Fibroblast of lung (primary cell): ENCODE data around the gene SHROOM3. TPM values are rescaled to one million over a fixed set of nuclear protein-coding genes. Genes with fewer than 3 reads are reported as not detected.

Source experiments
- DNase-seq, 2 donors: peaks; one replicate each; pipeline versions ENCODE4 v3.0.0 to v3.0.0-alpha.2; 2010; ENCODE audit warnings: low read depth in 2 of 2
- H2AFZ ChIP-seq: 2 replicates; pipeline ENCODE4 v1.5.1; 2012; ENCODE audit warnings: low read length, control low read depth, inconsistent platforms
- H3K27ac ChIP-seq: 2 replicates; pipeline ENCODE4 v1.5.1; 2011; ENCODE audit warnings: low read length, control low read depth; ENCODE audit not compliant: insufficient read depth
- H3K27me3 ChIP-seq: 2 replicates; pipeline ENCODE4 v1.5.1; 2011; ENCODE audit warnings: mild to moderate bottlenecking, low read length; ENCODE audit not compliant: control insufficient read depth, insufficient read depth
- H3K36me3 ChIP-seq: 2 replicates; pipeline ENCODE4 v1.5.1; 2011; ENCODE audit warnings: low read length; ENCODE audit not compliant: control insufficient read depth, insufficient read depth
- H3K4me1 ChIP-seq: 2 replicates; pipeline ENCODE4 v1.5.1; 2011; ENCODE audit warnings: low read length; ENCODE audit not compliant: control insufficient read depth, insufficient read depth; ENCODE audit errors: extremely low read depth
- H3K4me2 ChIP-seq: 2 replicates; pipeline ENCODE4 v1.5.1; 2011; ENCODE audit warnings: low read length, control low read depth; ENCODE audit not compliant: insufficient read depth; ENCODE audit errors: extremely low read depth
- H3K4me3 ChIP-seq, 4 experiments: fragments of 200-600 bp in 1 of 4; sonication (generic) in 1 of 4; replicated peaks in 1 of 4; 2 replicates each; pipeline ENCODE4 v1.5.1; 2011 to 2016; ENCODE audit warnings: low read length in 4 of 4, low read depth in 3 of 4, mild to moderate bottlenecking in 3 of 4, control low read depth in 2 of 4, inconsistent platforms in 1 of 4, mixed read lengths in 1 of 4; ENCODE audit not compliant: insufficient read depth in 1 of 4; ENCODE audit errors: control extremely low read depth in 1 of 4
- H3K79me2 ChIP-seq: 2 replicates; pipeline ENCODE4 v1.5.1; 2012; ENCODE audit warnings: mild to moderate bottlenecking, low read length, inconsistent platforms; ENCODE audit not compliant: control insufficient read depth, insufficient read depth
- H3K9ac ChIP-seq: 2 replicates; pipeline ENCODE4 v1.5.1; 2011; ENCODE audit warnings: mild to moderate bottlenecking, low read length, control low read depth; ENCODE audit not compliant: insufficient read depth
- H3K9me3 ChIP-seq: 2 replicates; pipeline ENCODE4 v1.5.1; 2012; ENCODE audit warnings: low read depth, low read length; ENCODE audit not compliant: control insufficient read depth, insufficient read depth
- H4K20me1 ChIP-seq: 2 replicates; pipeline ENCODE4 v1.5.1; 2011; ENCODE audit warnings: low read length; ENCODE audit not compliant: control insufficient read depth, insufficient read depth; ENCODE audit errors: extremely low read depth
- EZH2 ChIP-seq: IDR thresholded peaks from 2 replicates; pipeline ENCODE4 v1.5.1; 2012; ENCODE audit warnings: low read length, control low read depth, mild to moderate bottlenecking; ENCODE audit errors: missing control alignments
- polyA plus RNA-seq, 2 donors: library from polyadenylated mRNA; depleted of rRNA in 1 of 2; stranded (reverse) in 1 of 2; unstranded in 1 of 2; fragments of >200 nt; gene quantifications; 2 replicates each; pipeline ENCODE4 v1.2.1, GENCODE V29; 2011 to 2012; ENCODE audit warnings: missing spikeins in 1 of 2
- total RNA-seq: library from RNA; depleted of rRNA; stranded (reverse); fragments of >200 nt; gene quantifications from 2 replicates; pipeline ENCODE4 v1.2.1, GENCODE V29; 2014
- TF ChIP-seq, protein P1 (sequence below), 2 donors: IDR thresholded peaks in 1 of 2; conservative IDR thresholded peaks in 1 of 2; 1 replicate in 1 of 2; 2 replicates in 1 of 2; pipeline ENCODE4 v1.5.1; 2011 to 2012; ENCODE audit warnings: low read length in 2 of 2, control low read depth in 1 of 2, inconsistent platforms in 1 of 2, low read depth in 1 of 2, mild to moderate bottlenecking in 1 of 2

The SHROOM3 gene
- total and polyA plus RNA-seq, 2 donors (not counting 1 experiment from before 2014, with no cell fraction given), result 9.9 to 23.9 TPM

DNA sequence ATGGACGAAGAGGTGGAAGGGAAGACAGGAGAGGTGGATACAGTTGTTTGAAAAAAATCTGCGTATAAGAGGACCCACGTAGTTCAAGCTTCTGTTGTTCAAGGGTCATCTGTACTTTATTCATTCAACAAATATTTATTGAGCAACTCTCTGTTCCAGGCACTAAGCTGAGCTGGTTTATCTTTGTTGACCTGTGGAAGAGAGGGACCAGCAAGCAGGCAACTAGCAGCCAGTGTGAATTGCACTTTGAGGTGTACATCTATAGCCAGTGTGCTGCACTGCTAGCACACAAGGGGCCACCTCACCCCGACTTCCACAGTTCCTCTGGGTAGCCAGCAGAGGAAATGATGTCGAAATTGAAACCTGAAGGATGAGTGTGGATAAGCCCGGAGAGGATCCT lies 271.6 kb downstream of the SHROOM3 start:
- H3K79me2 ChIP-seq, result peaks cover 2% of the 10 kb centered on the region

DNA sequence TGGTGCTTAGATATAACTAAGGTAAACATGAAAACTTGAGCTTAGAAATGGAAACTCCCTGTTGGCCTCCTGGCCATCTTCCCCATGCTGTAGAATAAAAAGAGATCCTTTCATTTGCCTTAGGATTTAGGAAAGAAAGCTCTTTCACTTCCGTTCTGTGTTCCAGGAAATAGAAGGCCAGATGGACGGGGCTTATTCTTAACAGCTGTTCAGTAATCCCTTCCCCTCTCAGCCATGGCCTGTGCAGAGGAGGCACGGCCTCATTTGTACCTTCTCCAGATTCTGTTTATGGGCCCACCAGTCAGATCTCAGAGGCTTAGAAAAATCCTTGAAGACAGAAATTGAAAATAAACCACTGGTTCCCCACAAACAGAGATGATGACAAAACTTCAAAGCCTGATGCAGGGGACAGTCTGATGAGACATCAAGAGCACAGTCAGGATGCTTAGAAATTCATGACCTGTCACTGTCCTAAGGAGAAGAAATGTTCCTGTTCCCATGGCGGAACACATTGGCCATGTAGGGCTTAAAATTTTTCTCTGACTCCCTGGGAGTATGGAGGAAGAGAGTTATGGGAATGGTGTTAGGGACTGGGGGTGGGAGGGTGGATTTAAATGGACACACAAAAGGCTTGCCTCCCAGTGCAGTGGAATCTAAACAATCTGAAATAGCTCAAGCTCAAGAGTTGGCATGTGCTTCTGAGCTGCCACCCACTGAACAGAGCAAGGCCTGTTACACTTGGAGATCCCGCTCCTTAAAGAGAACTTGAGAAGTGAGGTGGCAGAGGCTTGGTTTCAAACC lies 274.1 kb downstream of the SHROOM3 start:
- no peaks in the 10 kb centered on the region for H3K9me3 ChIP-seq
- peak in 1 of 2 donors; percentile 70 for DNase-seq
- no peak overlapping the region for H3K27ac ChIP-seq
- no peak overlapping the region for H3K4me3 ChIP-seq
- peaks cover 16% of the 10 kb centered on the region for H3K4me1 ChIP-seq
- no peak overlapping the region for H3K4me2 ChIP-seq
- H3K27me3 ChIP-seq, result no peaks in the 10 kb centered on the region
- peaks cover 3% of the 10 kb centered on the region for H3K36me3 ChIP-seq
- no peak overlapping the region for H3K9ac ChIP-seq
- H4K20me1 ChIP-seq, result no peaks in the 10 kb centered on the region
- TF ChIP-seq, protein P1, sequence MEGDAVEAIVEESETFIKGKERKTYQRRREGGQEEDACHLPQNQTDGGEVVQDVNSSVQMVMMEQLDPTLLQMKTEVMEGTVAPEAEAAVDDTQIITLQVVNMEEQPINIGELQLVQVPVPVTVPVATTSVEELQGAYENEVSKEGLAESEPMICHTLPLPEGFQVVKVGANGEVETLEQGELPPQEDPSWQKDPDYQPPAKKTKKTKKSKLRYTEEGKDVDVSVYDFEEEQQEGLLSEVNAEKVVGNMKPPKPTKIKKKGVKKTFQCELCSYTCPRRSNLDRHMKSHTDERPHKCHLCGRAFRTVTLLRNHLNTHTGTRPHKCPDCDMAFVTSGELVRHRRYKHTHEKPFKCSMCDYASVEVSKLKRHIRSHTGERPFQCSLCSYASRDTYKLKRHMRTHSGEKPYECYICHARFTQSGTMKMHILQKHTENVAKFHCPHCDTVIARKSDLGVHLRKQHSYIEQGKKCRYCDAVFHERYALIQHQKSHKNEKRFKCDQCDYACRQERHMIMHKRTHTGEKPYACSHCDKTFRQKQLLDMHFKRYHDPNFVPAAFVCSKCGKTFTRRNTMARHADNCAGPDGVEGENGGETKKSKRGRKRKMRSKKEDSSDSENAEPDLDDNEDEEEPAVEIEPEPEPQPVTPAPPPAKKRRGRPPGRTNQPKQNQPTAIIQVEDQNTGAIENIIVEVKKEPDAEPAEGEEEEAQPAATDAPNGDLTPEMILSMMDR (conservative IDR thresholded peaks at IDR 0.05 in 1 of 2, IDR thresholded peaks at IDR 0.05 in 1 of 2; ENCODE audit: low read depth in 1 of 2, low read length in 2 of 2), result no peak
- TF ChIP-seq EZH2, result no peak
- H2AFZ ChIP-seq, result peak overlapping the region; percentile 2
- peaks cover 2% of the 10 kb centered on the region for H3K79me2 ChIP-seq

More for the DNA sequence above, 271.6 kb downstream of the SHROOM3 start:
- Histone ChIP-seq H3K4me1 (peaks cover 25% of the 10 kb centered on the region), H3K4me2 (no peak overlapping the region), H3K9ac (no peak overlapping the region), H3K27ac (no peak overlapping the region), H3K27me3 (no peaks in the 10 kb centered on the region), H3K36me3 (peaks cover 3% of the 10 kb centered on the region), H2AFZ (no peak overlapping the region), H3K9me3 (no peaks in the 10 kb centered on the region), H4K20me1 (no peaks in the 10 kb centered on the region), H3K4me3 (no peak overlapping the region)
- no peak for TF ChIP-seq EZH2
- TF ChIP-seq, protein P1 (conservative IDR thresholded peaks at IDR 0.05 in 1 of 2, IDR thresholded peaks at IDR 0.05 in 1 of 2; ENCODE audit: low read depth in 1 of 2, low read length in 2 of 2), result no peak
- DNase-seq, result no peak

DNA sequence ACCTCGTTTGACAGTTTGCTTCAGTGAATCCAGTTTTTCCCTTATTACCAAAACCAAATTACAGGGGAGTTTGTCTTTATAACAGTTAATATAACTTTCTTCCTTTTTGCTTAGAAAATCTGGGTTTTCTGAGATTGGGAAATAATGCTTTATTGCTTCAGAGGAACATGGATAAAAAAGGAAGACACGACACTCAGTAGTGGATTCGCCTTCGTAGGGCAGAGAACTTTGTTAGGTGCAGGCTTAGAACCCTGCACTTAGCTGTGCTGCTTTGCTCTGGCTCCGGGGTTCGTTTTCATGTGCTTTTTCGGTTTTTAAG lies 274.7 kb downstream of the SHROOM3 start:
- H3K4me2 ChIP-seq, result no peak overlapping the region
- no peaks in the 10 kb centered on the region for H3K27me3 ChIP-seq
- no peaks in the 10 kb centered on the region for H3K9me3 ChIP-seq

More for the DNA sequence above, 274.7 kb downstream of the SHROOM3 start:
- peaks cover 3% of the 10 kb centered on the region for H3K36me3 ChIP-seq
- no peak overlapping the region for H3K9ac ChIP-seq
- no peak overlapping the region for H3K4me3 ChIP-seq
- peaks cover 10% of the 10 kb centered on the region for H3K4me1 ChIP-seq
- H3K79me2 ChIP-seq, result peaks cover 2% of the 10 kb centered on the region
- DNase-seq, result no peak
- TF ChIP-seq EZH2, result no peak
- TF ChIP-seq, protein P1 (conservative IDR thresholded peaks at IDR 0.05 in 1 of 2, IDR thresholded peaks at IDR 0.05 in 1 of 2; ENCODE audit: low read depth in 1 of 2, low read length in 2 of 2), result no peak
- H4K20me1 ChIP-seq, result no peaks in the 10 kb centered on the region
- no peak overlapping the region for H3K27ac ChIP-seq
- H2AFZ ChIP-seq, result no peak overlapping the region
